GM21381 (cell line): Measurements from ENCODE around the gene CEND1.

Experiments used
- ATAC-seq: cut with Tn5 transposase; IDR thresholded peaks from one replicate; pipeline ENCODE4 v1.9.1; 2021; ENCODE audit warnings: mild to moderate bottlenecking, moderate library complexity; ENCODE audit not compliant: unreplicated experiment

CEND1 gene

DNA sequence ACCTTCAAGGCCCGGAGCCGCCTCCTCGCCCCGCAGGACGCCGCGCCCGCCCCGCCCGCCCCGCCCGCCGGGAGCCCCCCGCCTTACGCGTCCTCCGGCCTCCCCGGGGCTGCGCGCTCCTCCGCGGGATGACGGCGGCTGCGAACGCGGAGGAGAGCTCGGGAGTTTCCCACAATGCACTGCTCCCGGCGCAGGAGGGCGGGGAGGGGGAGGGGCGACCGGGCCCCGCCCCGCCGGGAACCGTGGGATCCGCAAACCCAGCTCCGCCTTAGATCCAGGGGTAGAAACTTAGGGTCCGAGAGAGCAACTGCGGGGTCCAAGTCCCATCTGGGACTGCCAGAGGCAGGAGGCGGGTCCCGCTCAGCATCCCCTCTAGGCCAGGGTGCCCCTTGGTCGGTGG, at the start of gene CEND1:
Gene CEND1, minus strand, starts transcription at position 148 of the 400 bp plus-strand sequence. CDS start 1,514 bp downstream, outside the sequence.
- no peak for ATAC-seq

DNA sequence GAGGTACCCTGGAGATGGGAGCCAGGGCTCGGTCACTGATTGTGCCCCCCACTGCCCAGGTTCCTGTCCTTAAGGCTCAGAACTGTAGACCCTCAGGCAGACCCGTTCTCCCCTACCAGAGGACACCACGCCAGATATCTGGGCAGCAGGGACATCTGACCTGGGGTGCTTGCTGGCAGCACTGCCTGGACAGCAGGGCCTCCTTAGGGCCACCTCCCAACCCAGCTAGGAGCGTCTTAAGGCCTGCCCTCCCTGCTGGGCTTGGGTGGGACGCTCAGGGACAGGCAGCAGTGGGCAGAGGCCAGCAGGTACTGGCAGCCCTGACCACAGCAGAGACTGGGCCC, 49.4 kb upstream of the CEND1 start:
- ATAC-seq = no peak

DNA sequence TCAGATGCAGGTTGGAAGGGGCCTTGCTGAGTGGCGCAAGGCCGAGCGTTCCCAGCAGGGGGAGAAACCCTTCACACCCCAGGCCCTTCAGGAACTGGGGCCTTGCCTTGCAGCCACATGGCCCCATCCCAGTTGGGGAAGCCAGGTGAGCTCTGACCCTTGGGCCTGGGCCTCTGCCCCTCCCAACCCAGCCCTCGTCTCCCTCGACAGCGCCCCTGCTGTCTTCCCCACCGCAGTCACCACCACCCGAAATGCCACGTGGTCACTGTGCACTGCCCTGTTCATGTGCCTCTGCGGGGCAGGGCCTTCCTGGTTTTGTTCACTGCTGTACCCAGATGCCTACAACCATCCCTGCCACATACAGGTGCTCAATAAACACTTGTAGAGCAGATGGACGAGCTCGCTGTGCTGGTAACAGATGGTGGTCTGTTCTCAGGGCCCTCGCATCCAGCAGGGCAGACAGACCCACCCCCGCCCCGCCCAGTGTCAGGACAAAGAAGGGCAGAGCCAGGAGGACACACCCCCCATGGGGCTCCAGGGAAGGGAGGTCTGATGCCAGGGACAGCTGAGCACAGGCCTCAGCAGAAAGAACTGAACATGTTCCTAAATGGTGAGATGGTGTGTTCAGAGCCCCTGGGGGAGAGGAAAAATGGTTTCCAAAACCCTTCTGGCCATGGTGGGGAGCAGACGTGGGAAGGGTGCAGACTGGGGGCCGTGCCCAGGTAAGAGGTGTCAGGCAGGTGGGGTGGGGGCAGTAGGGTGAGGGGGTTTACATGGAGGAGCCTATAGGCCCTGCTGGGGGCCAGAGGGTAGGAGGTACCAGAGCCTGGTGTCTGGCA, 48.8 kb upstream of the CEND1 start:
- ATAC-seq = no peak

GRCh38 chr11:837990-838307, 48.1 kb upstream of the CEND1 start:
- no peak for ATAC-seq

DNA sequence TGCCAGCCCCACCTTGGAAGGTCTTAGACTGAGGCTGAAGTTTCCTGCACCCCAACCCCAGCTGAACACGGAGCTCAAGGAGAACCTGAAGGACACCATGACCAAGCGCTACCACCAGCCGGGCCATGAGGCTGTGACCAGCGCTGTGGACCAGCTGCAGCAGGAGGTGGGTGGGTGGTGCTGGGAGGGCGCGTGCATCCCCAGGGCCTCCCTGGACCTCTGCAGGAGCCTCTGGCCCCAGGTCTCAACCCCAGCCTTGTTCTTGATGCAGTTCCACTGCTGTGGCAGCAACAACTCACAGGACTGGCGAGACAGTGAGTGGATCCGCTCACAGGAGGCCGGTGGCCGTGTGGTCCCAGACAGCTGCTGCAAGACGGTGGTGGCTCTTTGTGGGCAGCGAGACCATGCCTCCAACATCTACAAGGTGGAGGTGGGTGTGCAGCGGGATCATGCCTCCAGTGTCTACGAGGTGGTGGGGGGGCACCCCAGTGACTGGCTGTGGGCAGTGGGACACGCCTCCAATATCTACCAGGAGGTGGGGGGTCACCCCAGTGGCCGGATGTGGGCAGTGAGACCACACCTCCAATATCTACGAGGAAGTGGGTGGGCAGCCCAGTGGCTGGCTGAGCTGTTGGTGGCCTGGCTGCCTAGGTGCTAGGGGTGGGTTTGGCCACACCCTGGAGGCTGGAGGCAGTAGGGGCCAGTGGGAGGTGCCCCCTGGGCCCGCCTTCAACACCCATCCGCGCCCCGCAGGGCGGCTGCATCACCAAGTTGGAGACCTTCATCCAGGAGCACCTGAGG, 47.5 kb upstream of the CEND1 start:
- no peak for ATAC-seq

GRCh38 chr11:836700-837099, 46.8 kb upstream of the CEND1 start:
- no peak for ATAC-seq

- no peak for ATAC-seq
These were observed 46.4 kb upstream of the CEND1 start for GRCh38 chr11:836274-836673.

- ATAC-seq = no peak
These were observed 44.8 kb upstream of the CEND1 start for GRCh38 chr11:834371-835316.

DNA sequence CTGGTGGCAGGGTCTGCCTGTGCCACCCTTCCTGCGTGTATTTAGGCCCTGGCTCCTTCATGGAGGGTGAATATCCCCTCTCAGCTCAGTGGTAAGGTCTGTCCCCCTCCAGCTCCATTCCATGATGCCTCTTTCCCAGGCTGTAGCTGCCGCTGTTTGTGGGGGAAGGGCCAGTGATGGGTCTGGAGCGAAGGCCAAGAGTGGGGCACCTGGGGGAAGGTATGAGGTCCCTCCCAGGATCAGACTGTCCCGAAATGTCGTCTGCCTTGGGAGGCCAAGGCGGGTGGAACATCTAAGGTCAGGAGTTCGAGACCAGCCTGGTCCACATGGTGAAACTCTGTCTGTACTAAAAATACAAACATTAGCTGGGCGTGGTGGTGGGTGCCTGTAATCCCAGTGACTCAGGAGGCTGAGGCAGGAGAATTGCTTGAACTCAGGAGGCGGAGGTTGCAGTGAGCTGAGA, 44.0 kb upstream of the CEND1 start:
- no peak for ATAC-seq

DNA sequence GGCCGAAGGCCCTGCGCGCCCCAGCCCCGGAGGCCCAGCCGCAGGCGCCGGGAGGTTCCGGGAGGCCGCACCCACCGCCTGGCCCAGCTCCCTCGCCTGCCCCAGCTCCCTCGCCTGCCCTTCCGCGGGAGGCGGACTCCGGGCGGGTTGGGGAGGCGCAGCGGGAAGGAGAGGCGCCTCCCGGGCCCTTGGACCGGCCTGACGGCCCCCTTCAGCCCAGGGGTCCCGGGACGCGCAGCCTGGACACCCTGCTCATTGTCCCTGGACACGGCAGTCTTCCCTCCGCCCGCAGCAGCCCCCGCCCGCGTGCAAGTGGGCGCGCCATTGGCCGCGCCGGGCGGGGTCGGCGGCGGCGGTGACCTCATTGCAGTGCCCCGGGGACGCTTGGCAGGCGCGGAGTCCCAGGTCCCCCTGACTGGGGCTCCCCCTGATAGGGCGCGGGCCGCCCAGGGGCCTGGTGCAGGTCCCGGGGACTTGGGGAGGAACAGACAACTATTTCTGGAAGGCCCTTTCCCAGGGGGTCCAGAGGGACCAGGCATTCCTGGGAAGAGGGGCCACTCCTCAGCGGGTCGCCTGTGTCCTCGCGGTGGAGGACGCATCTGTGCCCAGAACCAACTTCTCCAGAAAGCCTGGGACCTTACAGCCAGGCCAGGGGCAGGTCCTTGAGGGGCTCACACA, 43.4 kb upstream of the CEND1 start:
- ATAC-seq = peak; percentile 24

DNA sequence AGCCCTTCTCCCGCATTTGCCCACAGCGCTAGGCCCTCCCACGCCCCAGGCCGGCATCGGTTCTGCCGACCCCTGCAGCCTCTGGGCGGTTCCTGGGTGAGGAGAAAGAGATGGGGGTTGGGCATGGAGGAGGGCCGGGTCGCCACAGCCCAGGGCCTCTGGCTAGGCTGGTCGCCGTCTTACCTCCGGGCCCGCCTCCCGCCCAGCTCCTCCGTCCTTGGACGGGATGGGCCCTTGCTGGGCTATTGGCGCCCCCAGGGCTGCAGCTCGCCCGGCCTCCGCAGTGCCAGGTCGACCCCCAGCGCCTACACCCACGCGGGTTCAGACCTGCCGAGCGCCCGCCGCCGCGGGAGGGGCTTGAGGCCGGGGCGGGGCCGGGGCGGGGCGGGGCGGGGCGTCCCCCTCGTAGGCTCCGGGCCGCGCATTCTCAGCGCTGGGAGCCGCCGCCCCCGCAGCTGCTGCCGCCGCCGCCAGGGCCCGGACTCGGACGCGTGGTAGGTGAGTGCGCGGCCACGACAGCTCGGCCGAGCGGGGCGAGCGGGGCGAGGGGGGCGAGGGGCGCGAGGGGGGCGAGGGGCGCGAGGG, 42.7 kb upstream of the CEND1 start, which contains the start of gene CD151:
Gene CD151, plus strand, starts transcription at position 424 of the 585 bp plus-strand sequence. CDS start 3,118 bp downstream, outside the sequence.
- peak; percentile 34 for ATAC-seq

DNA sequence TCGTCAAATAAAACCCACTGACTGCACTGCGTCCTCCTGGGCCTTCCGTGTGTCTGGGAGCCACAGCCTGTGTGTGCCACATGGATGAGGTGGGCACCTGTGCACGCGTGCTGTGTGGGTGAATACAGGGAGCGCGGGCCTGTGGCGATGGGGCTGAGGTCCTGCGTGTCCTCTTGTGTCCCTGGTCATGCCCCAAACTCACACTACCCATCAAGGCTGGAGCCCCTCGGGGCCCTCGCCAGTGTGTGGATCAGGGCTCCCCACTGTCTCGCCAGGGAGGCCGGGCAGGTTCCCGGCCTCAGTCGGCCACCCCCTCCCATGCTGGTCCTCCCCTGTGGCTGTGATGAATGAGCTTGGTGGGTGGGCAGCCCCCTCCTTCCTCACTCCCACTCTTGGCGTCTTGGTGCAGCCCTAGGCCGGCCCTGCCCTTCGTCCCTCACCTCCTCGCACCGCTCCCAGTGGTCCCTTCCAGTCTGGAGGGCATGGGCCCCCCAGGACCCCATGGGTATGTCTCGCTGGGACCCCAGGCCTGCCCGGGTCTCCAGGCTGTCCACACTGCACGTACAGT, 42.2 kb upstream of the CEND1 start:
- no peak for ATAC-seq

GRCh38 chr11:831118-831864, 41.4 kb upstream of the CEND1 start:
- no peak for ATAC-seq

- no peak for ATAC-seq
These were observed 40.6 kb upstream of the CEND1 start for GRCh38 chr11:830295-831117.

DNA sequence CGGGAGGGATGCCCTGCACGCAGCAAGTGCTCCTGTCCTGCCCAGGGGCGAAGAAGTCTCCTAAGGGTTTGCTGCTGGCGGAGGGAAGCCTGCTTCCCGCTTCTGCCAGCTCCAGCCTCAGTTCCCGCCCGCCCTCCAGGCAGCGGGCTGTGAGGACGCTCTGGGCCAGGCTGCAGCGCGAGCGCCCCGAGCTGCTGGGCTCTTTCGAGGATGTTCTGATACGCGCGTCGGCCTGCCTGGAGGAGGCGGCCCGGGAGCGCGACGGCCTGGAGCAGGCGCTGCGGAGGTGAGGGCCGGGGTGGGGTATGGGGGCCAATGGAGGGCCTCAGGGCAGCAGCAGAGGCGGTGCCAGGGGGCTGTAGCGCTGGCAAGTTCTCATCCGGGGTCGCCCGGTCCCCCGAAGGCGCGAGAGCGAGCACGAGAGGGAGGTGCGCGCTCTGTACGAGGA, 40.0 kb upstream of the CEND1 start:
- no peak for ATAC-seq

DNA sequence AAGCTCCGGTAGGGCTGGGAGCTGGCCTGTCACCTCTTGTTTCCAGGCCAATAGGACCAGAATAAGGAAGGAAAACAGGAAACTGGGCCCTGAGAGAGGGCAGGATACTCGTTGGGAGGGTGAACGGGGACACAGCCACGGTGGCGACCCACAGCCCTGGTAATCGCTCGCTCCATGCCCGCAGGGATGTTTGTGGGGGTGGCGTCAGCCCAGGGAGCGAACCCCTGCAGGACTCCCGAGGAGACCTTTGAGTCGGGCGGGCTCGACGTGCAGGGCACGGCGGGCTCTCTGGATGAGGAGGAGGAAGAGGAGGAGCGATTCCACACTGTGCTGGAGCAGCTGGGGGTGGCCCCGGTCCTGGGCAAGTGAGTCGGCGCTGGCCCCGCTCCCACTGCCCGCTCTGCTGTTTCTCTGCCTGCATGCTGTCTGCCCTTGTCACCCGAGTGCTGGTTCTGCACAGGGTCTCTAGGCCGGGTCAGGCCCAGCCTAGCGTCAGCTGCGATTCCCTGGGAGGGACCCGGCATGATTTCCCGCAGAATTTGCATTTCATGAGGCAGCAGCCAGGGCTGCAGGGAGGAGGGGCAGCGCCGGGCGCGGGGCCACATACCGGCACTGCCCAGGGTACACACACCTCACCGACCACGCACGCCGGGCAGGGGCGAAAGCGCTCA, 39.4 kb upstream of the CEND1 start:
- ATAC-seq = no peak

- ATAC-seq = no peak
These were observed 38.8 kb upstream of the CEND1 start for GRCh38 chr11:828506-829175.
